GM18511 (cell line): ENCODE data around the gene SFMBT2.

ENCODE experiments used
- ATAC-seq: cut with Tn5 transposase; IDR thresholded peaks from one replicate; pipeline ENCODE4 v1.9.1; 2021; ENCODE audit warnings: mild to moderate bottlenecking, moderate library complexity; ENCODE audit not compliant: unreplicated experiment

Gene SFMBT2

GRCh38 chr10:7117806-7118674, 292.8 kb downstream of the SFMBT2 start:
- ATAC-seq: no peak

GRCh38 chr10:7117177-7117799, 293.5 kb downstream of the SFMBT2 start:
- no peak for ATAC-seq

GRCh38 chr10:7111561-7111960, 299.3 kb downstream of the SFMBT2 start:
- ATAC-seq: no peak

- no peak for ATAC-seq
Measured at GRCh38 chr10:7111089-7111488, 299.7 kb downstream of the SFMBT2 start.
